GM18517 (cell line): ENCODE results near the gene CABP2.
"Not testable (repeated sequence)": the region's sequence is repeated elsewhere in the genome, so short reads cannot be mapped to it uniquely, and the experiment has no call there.

ENCODE experiments used
- ATAC-seq: cut with Tn5 transposase; IDR thresholded peaks from one replicate; pipeline ENCODE4 v1.9.1; 2021; ENCODE audit warnings: mild to moderate bottlenecking, moderate library complexity; ENCODE audit not compliant: unreplicated experiment

CABP2 gene

DNA sequence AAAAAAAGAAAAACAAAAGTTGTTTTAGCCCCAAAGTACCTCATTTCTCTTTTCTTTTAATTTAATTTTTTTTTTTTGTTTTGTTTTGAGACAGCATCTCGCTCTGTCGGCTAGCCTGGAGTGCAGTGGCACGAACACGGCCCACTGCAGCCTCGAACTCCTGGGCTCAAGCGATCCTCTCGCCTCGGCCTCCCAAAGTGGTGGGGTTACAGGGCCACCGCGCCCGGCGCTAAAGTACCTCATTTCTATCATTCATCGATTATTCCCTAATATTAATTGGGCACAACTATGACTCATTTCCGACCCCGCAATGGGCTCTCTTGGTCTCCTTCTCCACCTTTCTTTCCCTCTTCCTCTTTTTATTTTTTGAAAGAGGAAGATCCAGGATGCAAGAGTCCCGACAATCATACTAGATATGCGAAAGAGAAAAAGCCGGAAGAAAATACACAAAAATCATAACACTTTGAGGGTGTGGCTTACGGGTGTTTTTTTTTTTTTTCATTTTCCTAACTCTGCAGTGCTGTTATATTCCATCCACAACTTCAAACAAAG lies 40.9 kb downstream of the CABP2 start:
- ATAC-seq = no peak

DNA sequence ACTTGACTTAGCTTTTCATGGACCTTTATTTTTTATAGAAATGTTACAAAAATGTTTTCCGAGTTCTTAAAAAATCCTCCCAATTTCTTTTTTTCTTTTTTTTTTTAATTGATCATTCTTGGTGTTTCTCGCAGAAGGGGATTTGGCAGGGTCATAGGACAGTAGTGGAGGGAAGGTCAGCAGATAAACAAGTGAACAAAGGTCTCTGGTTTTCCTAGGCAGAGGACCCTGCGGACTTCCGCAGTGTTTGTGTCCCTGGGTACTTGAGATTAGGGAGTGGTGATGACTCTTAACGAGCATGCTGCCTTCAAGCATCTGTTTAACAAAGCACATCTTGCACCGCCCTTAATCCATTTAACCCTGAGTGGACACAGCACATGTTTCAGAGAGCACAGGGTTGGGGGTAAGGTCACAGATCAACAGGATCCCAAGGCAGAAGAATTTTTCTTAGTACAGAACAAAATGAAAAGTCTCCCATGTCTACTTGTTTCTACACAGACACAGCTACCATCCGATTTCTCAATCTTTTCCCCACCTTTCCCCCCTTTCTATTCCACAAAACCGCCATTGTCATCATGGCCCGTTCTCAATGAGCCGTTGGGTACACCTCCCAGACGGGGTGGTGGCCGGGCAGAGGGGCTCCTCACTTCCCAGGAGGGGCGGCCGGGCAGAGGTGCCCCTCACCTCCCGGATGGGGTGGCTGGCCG lies 45.7 kb downstream of the CABP2 start:
- ATAC-seq = not testable (repeated sequence)

GRCh38 chr11:67476692-67477091 lies 46.6 kb downstream of the CABP2 start:
- ATAC-seq = not testable (repeated sequence)

GRCh38 chr11:67472882-67473281 lies 50.4 kb downstream of the CABP2 start:
- ATAC-seq = no peak

DNA sequence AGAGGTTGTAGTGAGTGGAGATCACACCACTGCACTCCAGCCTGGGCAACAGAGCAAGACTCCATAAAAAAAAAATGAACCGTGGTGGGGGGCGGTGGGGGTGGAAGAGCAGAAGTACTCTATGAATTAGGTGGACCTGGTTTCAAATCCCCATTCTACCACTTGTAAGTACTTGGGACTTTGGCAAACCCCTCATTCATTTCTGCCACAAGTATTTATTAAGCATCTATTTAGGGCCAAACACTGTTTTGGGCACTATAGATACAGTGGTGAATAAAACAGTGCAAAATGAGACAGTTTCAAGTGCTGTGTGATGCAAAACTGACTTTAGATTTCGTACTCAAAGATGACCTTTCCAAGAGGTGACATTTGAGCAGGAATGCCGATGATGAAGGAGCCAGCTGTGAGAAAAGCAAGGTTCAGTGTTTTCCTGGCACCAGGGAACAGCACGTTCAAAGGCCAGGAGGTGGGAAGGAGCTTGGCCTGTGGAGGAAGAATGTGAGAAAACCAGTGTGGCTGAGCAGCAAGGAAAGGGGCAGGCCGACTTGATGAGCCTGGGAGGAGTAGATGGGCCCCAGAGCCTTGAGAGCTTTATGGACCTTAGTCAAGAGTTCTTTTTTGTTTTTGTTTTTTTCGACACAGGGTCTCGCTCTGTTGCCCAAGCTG lies 52.8 kb downstream of the CABP2 start:
- ATAC-seq = no peak

DNA sequence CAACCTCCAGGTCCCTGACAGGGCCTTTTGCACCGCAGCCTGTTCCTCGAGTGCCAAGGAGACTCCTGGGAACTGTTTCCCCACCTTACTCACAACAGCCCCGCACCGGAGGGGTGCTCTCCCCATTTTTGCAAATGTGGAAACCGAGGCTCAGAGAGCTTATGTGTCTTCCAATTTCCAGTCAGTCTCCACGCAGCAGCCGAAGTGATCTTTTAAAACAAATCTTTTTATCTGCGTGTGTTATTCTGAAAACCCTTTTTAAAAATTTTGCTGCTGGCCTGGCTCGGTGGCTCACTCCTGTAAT lies 53.8 kb downstream of the CABP2 start:
- peak; percentile 7 for ATAC-seq
